GM18498 (cell line): Measurements from ENCODE around the gene SH2D2A.

ENCODE experiments used
- ATAC-seq: cut with Tn5 transposase; IDR thresholded peaks from one replicate; pipeline ENCODE4 v1.9.1; 2021; ENCODE audit warnings: mild to moderate bottlenecking, moderate library complexity; ENCODE audit not compliant: unreplicated experiment

Gene SH2D2A

DNA sequence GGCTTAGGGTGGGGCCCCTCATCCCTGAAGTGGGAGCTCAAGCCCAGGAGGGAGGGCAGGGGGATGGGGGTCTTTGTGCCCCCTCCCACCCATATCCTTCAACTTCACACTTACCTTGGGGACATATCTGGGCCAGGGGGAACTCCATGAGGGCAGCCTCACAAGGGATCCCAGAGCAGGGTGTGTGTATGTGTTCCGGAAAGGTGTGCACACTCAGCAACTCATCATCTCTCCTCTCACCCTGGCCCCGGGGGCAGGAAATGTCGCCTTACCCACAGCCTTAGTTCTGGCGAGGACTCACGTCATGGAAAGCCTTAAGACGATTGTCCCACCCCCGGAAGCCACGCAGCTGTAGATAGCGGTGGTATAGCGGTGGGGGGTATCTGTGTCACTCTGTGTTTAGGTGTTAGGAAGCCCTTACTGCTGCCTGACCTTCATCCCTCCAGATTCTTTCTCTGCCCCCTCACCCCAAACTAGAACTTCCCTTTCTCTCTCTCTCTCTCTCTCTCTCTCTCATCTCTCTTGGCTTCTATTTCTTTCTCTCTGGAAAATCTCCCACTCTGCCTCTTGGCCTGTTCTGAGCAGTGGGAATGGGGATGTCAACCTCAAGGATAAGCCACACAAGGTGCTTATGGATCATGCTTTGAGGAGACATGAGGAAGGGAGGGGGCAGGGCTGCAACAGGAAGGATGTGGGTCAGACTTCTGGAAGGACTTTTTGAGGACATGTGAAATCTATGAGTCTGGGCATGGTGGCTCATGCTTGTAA lies at the start of gene SH2D2A:
Gene SH2D2A, minus strand, starts transcription at position 288 of the 768 bp plus-strand sequence. Its CDS starts 140 bp downstream, at position 148.
- ATAC-seq: peak; percentile 88

GRCh38 chr1:156865865-156866248 lies 49.2 kb upstream of the SH2D2A start:
- no peak for ATAC-seq

GRCh38 chr1:156865258-156865657 lies 48.6 kb upstream of the SH2D2A start:
- no peak for ATAC-seq

GRCh38 chr1:156864796-156865195 lies 48.1 kb upstream of the SH2D2A start:
- ATAC-seq: no peak

GRCh38 chr1:156863631-156864030 lies 47.0 kb upstream of the SH2D2A start:
- ATAC-seq: no peak

DNA sequence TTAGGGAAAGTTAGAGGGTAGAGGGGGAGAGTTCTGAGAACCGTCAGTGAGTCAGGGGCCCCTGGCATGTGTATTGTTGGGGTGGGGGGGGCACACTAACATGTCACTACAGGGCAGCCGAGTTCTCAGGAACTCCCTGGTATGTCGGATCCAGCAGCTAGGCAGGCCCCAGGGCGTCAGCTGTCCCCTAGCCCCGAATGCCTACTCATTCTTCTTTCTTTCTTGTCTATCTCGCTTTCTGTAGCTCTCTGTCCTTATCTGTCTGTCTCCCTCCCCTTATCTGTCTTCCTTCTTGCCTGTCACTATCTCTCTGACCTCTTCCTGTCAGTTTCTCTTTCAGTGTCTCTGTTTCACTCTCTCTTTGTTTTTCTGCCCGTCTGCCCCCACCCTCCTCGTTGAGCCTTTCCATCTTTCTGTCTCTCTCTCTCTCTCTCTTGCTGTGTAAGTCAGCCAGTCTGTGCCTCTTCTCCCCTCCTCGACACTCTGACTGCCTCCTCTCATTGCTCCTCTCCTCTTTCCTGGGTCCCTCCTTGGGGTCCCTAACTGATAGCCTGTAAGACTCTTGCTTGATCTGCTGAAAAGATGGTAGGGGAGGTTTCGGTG lies 46.5 kb upstream of the SH2D2A start:
- no peak for ATAC-seq

GRCh38 chr1:156862584-156862983 lies 45.9 kb upstream of the SH2D2A start:
- no peak for ATAC-seq

DNA sequence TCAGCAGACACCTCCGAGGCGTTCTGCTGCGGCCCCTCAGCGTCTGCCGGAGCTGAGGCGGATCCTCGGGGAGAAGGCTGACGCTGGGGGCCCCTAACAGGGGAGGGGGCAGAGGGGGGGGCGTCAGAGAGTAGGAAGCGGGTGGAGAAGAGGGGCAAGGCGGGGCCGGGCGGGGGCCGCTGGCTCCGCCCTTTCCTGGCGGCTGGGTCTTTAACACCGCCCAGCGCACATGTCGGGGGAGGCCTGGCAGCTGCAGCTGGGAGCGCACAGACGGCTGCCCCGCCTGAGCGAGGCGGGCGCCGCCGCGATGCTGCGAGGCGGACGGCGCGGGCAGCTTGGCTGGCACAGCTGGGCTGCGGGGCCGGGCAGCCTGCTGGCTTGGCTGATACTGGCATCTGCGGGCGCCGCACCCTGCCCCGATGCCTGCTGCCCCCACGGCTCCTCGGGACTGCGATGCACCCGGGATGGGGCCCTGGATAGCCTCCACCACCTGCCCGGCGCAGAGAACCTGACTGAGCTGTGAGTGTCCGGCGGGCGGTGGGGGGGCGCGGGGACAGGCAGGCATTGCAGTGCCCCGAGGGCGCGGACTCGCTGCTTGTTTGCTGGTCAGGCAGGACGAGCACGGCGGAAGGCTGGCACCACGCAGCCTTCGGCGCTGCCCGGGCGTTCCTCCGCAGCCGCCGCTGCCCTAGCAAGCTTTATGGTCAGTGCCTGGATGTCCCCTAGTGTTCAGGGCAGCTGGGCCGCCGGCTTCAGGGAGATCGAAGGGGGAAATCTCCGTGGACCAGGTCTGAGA lies 44.2 kb upstream of the SH2D2A start, which contains the start of gene NTRK1:
Gene NTRK1, plus strand, starts transcription at position 238 of the 796 bp plus-strand sequence. Its CDS starts 70 bp downstream, at position 308.
- ATAC-seq: no peak

GRCh38 chr1:156860113-156860627 lies 43.5 kb upstream of the SH2D2A start:
- ATAC-seq: no peak

DNA sequence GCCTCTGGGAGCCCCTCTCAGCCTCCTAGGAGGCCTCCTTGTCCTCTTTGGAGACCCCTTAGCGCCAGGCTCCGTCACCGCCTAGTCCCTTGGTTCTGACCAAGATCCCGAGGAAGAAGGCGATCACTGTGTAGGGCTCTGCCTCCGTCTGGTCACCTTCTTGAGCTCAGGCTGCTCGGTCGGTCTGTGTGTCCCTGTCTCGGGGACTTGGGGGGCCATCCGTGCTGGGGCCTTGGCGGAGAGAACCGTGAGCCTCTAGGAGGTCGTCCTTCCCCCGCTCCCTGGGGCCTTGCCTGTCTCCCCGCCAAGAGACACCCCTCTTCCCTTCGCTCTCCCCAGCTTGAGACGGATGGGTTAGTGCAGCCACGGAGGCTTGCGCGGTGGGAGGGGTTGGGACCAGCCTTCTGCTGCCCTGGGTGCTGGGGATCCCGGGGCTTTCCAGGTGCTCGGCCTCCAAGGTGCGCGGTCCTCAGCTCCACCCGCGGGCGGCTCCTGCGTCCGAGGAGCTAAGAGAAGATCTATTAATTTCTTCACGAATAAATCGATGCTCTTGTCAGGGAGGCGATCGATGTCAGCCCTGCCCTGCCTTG lies 43.0 kb upstream of the SH2D2A start:
- no peak for ATAC-seq

- ATAC-seq: no peak
These were observed 42.4 kb upstream of the SH2D2A start, which contains the start of gene INSRR for GRCh38 chr1:156858959-156859522. TSS of gene INSRR (minus strand) at chr1:156859117. CDS start at chr1:156858621, 496 bp downstream.

GRCh38 chr1:156858555-156858956 lies 41.9 kb upstream of the SH2D2A start:
- no peak for ATAC-seq

- no peak for ATAC-seq
These were observed 40.9 kb upstream of the SH2D2A start for GRCh38 chr1:156857532-156857931.

- no peak for ATAC-seq
These were observed 39.7 kb upstream of the SH2D2A start for GRCh38 chr1:156856282-156856785.

GRCh38 chr1:156854634-156855033 lies 38.0 kb upstream of the SH2D2A start:
- ATAC-seq: no peak

DNA sequence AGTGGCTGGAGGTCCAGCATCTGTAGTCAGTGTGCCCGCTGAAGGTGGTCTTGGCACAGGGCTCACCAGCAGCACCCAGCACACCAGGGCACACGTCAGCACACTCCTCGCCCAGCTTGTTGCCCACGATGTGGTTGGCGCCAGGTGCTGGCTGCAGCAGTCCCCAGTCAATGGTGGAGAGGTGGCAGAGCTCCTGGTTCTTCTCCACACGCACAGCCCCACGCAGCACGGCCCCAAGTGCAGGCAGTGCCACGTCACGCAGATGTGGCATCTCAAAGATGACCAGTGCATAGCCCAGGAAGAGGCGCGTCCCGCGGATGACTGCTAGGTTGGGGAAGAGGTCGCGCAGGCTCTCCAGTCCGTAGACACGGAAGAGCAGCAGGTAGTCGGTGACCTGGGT lies 37.1 kb upstream of the SH2D2A start:
- ATAC-seq: no peak

DNA sequence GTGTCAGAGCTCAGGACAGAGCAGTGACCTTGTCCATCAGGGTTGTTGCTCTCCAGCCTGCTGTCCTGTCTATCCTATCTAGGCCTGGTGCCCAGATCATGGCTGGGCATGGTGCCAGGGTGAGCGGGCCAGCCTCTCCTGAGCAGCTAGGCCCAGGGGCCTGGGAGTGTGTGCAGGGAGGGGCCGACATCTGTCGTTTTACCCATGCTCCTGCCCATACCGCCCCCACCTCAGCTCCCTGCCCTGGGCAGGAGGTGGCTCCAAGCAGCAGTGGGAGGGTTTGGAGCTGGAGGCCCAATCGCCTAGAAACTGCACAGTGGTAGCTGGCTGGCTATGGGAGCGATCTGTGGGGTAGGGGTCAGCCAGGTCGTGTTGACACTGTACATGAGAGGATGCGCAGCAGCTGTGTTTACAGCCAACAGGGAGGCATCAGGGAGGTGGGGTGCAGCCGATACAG lies 35.8 kb upstream of the SH2D2A start:
- ATAC-seq: no peak

GRCh38 chr1:156851779-156852417 lies 35.2 kb upstream of the SH2D2A start:
- ATAC-seq: no peak

DNA sequence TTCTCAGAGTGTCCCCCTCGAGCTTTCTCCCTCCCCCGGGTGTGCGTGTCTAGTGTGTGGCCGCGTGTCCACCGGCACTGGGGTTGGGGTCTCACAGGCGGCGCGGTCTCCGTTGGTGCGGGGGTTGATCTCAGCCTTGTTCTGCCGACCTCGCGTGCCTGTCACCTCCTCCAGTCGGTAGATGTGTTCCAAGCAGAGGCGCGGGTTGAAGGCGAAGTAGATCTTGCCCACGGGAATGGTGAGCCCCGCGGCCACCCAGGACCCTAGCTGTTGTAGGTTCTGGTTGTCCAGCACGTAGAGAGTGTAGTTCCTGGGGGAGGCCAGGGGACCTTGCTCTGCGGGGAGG lies 32.5 kb upstream of the SH2D2A start:
- no peak for ATAC-seq
